H1 (cell line): ENCODE results near the gene HOOK1.

ENCODE experiments used
- ATF3 ChIP-seq: IDR thresholded peaks from 2 replicates; pipeline ENCODE4 v1.6.1; 2011; ENCODE audit warnings: low read depth, mild to moderate bottlenecking, low read length; ENCODE audit not compliant: insufficient read depth
- CTCF ChIP-seq, 3 experiments: IDR thresholded peaks; 1 replicate in 2 of 3; 2 replicates in 1 of 3; pipeline versions ENCODE4 v1.5.1 to v1.6.1; 2011; ENCODE audit warnings: low read length in 3 of 3, mild to moderate bottlenecking in 3 of 3, inconsistent platforms in 2 of 3, low read depth in 1 of 3, moderate library complexity in 1 of 3; ENCODE audit not compliant: insufficient read depth in 1 of 3; ENCODE audit errors: control extremely low read depth in 1 of 3
- JUN ChIP-seq: IDR thresholded peaks from 2 replicates; pipeline ENCODE4 v1.6.1; 2011; ENCODE audit warnings: low read depth, mild to moderate bottlenecking, improper control_type of control experiment, low read length
- JUND ChIP-seq: IDR thresholded peaks from 2 replicates; pipeline ENCODE4 v1.6.1; 2011; ENCODE audit warnings: mild to moderate bottlenecking, improper control_type of control experiment, low read length
- POLR2A ChIP-seq, 2 experiments: IDR thresholded peaks; 1 replicate in 1 of 2; 2 replicates in 1 of 2; pipeline ENCODE4 v1.6.1; 2011; ENCODE audit warnings: low read depth in 2 of 2, low read length in 2 of 2, mild to moderate bottlenecking in 2 of 2; ENCODE audit errors: control extremely low read depth in 1 of 2
- POLR2AphosphoS5 ChIP-seq: IDR thresholded peaks from 2 replicates; pipeline ENCODE4 v1.6.1; 2011; ENCODE audit warnings: low read depth, low read length
- RFX5 ChIP-seq: IDR thresholded peaks from 2 replicates; pipeline ENCODE4 v1.6.1; 2011; ENCODE audit warnings: low read depth, low read length, improper control_type of control experiment, borderline replicate concordance
- ZNF274 ChIP-seq: IDR thresholded peaks from 2 replicates; pipeline ENCODE4 v1.7.0; 2012; ENCODE audit warnings: low read length, borderline replicate concordance; ENCODE audit errors: extremely low read depth

GRCh38 chr1:59885160-59885832 lies 70.5 kb downstream of the HOOK1 start:
- TF ChIP-seq RFX5, result no peak
- TF ChIP-seq POLR2A (IDR thresholded peaks at IDR 0.05; ENCODE audit: control extremely low read depth in 1 of 2, low read depth in 2 of 2, low read length in 2 of 2), result no peak
- TF ChIP-seq ZNF274, result no peak
- TF ChIP-seq JUND, result no peak
- TF ChIP-seq POLR2AphosphoS5, result no peak
- no peak for TF ChIP-seq JUN
- no peak for TF ChIP-seq CTCF (IDR thresholded peaks at IDR 0.05; ENCODE audit: control extremely low read depth in 1 of 3, insufficient read depth in 1 of 3, low read depth in 1 of 3, low read length in 3 of 3)
- TF ChIP-seq ATF3, result no peak
